GM12874 (cell line): Measurements from ENCODE around the gene KCNH8.

Source experiments
- CTCF ChIP-seq: IDR thresholded peaks from 2 replicates; pipeline ENCODE4 v1.5.1; 2011; ENCODE audit warnings: low read depth, mild to moderate bottlenecking, control low read depth, low read length, moderate library complexity; ENCODE audit not compliant: insufficient read depth

The KCNH8 gene

DNA sequence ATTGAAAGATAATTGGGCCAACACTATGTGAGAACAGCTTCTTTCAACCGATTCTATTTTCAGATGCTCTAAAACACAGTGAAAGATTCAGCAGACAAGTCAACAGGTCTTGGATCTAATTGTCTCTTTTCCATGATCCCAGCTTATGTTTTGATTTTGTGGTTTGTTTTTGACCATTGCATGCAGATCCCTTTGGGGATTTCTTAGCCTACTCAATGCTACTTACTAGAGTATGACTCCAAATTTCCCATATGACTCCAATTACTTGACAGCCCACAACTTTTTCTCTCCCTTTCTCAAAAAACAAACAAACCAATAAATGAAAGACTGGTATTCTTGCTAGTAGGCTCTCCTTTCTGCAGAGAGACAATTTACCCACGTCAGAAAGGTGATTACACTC, 67.1 kb downstream of the KCNH8 start:
- no peak for TF ChIP-seq CTCF

DNA sequence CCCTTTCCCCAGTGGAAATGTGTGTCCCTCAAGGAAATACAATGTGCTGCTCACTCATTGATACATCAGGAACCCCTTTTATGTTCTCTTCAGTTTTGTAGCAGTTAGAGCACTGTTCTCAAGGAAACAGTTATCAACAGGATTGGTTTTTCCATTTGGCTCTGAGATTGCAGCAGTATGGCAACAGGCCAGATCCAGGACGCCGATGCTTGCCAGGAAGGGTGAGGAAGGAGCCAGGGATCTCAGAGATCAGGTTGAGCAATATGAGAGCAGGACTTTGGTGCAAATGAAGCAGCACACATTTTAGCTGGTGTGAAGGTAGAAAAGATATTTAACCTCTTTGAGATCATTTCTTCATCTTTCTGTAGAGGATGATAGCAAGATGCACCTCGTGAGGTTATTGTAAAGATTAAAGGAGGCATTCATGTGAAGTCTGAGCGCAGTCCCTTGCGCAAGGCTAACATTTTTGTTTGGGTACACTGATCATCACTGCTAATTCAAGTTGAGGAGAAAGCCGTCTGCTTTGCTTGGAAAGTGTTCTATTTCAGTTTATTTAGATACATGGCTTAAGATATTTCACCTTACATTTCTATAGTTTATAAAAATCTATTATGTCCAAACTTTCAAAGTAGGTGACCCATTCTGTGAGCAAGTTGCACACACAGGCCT, 68.5 kb downstream of the KCNH8 start:
- TF ChIP-seq CTCF, result no peak

GRCh38 chr3:19220311-19220710, 72.0 kb downstream of the KCNH8 start:
- TF ChIP-seq CTCF, result no peak

DNA sequence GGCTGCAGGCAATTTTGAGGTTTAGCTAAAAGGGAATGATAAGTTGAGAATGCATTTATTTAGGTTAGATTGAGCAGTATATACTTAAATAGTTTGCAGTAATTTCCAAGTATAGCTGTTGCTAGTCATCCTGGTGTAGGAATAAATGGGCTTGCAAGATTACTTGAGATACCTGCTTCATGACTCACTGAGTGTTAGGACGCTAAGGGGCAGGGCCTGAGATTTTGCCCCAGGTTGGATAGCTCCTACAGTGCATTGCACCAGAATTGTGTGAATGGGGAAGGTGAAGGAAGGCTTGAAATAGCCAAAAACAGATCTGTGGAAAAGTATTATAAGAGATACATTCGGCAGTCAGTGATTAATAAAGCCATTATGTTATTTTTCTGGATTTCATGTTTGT, 72.8 kb downstream of the KCNH8 start:
- no peak for TF ChIP-seq CTCF

DNA sequence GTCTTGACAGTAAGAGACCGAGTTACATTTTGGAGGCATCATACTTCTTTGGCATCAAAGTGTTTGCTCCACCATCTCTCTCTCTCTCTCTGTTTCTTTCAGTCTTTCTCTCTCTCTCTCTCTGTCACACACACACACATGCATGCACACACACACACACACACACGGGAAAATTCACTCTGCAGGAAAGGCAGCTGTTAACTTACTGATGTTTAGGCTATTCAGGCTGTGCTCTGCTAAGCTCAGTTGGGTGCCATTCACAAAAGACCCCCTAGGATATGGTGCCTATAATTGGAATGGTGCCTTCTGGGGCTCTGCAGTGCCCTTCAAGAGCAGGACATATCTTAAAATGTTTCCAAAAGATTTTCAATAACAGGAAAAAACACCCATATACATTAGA, 78.2 kb downstream of the KCNH8 start:
- TF ChIP-seq CTCF, result no peak

- TF ChIP-seq CTCF, result no peak
Measured at GRCh38 chr3:19228167-19228566, 79.9 kb downstream of the KCNH8 start.

DNA sequence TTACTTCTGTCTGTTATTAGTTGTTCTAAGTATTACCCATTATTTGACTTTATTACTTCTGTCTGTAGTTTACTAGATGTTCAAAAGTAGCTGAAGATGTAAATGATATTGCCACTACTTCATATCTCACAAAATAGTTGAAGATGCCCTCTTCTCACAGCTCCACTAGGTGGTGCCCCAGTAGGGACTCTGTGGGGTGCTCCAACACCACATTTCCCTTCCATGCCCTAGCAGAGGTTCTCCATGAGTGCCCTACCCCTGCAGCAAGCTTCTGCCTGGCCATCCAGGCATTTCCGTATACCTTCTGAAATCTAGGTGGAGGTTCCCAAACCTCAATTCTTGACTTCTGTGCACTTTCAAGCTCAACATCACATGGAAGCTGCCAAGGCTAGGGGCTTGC, 80.8 kb downstream of the KCNH8 start:
- 0 out of 2 replicates have a peak, but pooled peaks have one; percentile 8 for TF ChIP-seq CTCF
